Measurements from ENCODE around the gene WWOX. TPM values are rescaled to one million over a fixed set of nuclear protein-coding genes. Genes with fewer than 3 reads are reported as not detected.

Gene WWOX
- polyA plus RNA-seq, 3 donors = 36.4 to 36.6 (median 36.5) TPM

GRCh38 chr16:78760611-78761010 is 661.2 kb downstream of the WWOX start:
- DNase-seq = no peak

DNA sequence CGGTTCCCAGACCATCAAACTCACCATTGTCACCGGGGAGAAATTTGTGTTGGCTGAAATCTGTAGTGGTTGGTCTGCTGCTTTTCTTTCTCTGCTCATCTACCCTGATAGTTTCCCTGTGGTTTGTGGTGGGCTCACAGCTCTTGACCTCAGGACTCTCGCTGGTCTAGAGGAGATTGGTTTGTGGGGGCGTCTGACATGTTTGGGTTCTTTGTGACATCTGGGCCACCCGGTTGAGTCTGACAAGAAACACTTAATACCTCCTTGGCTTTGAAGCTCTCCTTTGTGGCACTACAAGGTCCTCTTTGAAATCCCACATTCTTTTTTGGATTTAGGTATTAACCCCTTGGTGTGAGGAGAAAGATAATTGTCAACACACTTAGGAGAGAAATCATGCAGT is 662.0 kb downstream of the WWOX start:
- no peak for DNase-seq

- no peak for DNase-seq
These were observed 662.8 kb downstream of the WWOX start for GRCh38 chr16:78762222-78762621.

DNA sequence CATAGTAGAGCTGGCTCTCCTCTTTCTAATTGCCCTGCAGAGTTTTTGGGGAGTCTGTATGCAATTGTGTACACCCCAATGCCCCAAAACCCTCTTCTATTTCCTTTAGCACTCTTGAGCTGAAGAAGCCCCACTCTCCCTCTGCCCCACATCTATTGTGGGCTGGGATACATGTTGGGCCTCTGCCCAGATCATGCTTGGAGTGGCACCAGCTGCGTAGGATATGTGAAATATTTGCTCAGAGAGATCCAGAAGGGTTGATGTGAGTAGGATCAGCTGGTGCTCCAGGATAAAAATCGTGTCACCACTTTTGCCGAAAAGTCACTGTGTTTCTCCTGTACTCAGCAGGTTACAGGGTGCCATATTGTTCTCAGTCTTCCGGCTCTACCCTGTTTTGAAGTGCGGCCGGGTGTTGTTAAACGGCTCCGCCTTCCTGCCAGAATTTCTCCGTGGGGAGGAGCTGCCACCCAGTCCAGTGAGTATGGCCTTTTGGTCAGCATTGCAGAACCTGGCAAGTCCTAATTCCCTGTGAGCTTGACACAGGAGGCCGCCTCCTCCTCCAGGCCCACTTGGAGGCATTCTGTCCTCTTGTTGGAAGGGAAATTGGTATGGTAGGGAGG is 664.5 kb downstream of the WWOX start:
- DNase-seq = no peak

- DNase-seq = no peak
These were observed 665.0 kb downstream of the WWOX start for GRCh38 chr16:78764478-78764877.

DNA sequence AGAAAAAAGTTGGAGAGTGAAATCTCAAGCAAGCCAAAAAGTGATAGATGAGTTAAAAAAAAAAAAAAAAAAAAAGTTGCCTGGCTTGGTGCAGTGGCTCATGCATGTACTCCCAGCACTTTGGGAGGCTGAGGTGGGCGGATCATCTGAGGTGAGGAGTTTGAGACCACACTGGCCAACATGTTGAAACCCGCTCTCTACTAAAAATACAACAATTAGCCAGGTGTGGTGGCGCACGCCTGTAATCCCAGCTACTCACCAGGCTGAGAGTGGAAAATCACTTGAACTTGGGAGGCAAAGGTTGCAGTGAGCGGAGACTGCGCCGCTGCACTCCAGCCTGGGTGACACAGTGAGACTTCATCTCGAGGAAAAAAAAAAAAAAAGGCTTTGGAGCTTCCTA is 668.8 kb downstream of the WWOX start:
- DNase-seq = no peak

DNA sequence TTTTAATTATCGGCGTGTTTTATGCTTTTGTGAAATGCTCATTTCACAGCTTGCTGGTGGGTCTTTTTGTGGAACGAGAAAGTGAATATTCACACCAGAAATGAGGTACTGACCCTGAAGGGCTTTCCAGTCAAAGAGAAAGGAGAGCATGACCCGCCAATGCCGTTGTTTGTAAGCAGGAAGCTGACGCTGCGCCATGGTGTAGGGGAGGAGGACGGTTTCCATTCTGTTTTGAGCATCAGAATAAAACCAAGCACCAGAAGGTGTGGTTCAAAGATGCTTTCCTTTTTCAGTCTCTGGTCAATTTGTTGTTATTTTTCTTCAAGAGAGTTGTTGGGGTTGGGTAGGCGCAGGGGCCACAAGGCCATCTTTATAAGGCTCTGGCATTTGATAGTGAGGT is 669.3 kb downstream of the WWOX start:
- no peak for DNase-seq

- DNase-seq = peak; percentile 34
These were observed 671.1 kb downstream of the WWOX start for GRCh38 chr16:78770353-78771091.

- no peak for DNase-seq
These were observed 673.8 kb downstream of the WWOX start for GRCh38 chr16:78773291-78773702.

- no peak for DNase-seq
These were observed 674.3 kb downstream of the WWOX start for GRCh38 chr16:78773706-78774105.

GRCh38 chr16:78775161-78775561 is 675.7 kb downstream of the WWOX start:
- DNase-seq = no peak

GRCh38 chr16:78778101-78779004 is 678.9 kb downstream of the WWOX start:
- no peak for DNase-seq

DNA sequence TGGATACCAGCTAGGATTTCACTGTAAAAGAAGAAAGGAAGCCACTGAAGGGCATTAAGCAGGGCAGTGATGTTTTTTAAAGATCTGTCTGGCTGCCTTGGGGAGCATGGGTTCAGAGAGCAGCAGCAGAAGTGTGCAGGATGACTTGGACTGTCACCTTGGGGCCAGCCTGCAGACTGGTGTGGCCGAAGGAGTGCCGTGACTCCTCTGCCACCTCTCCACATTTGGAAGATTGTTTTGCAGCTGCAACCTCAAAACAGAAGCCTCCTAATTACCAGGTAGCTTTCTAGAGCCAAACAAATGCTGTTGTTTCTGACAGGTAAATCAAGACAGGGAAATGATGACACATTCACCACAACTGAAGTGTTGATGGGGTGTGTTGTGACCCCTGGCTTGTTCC is 681.4 kb downstream of the WWOX start:
- no peak for DNase-seq

DNA sequence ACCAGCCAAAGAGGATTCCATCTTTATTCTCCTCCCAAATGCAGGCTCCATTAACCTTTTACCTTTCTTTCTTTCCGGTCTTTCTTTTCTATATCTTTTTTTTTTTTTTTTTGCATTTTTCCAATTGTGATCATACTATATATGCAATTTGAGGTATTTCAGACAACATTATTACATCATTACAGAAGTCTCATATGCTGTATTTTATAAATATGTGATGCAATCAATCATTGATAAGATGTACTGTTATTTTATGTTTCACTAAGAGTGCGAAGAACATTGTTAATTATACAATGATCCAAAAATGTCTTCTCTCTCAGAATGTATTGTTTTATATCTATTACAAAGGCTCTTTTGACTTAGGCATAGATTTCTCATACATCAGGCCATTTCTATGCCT is 683.1 kb downstream of the WWOX start:
- no peak for DNase-seq

- no peak for DNase-seq
These were observed 684.2 kb downstream of the WWOX start for GRCh38 chr16:78783570-78784079.

- no peak for DNase-seq
These were observed 685.3 kb downstream of the WWOX start for GRCh38 chr16:78784771-78785170.

DNA sequence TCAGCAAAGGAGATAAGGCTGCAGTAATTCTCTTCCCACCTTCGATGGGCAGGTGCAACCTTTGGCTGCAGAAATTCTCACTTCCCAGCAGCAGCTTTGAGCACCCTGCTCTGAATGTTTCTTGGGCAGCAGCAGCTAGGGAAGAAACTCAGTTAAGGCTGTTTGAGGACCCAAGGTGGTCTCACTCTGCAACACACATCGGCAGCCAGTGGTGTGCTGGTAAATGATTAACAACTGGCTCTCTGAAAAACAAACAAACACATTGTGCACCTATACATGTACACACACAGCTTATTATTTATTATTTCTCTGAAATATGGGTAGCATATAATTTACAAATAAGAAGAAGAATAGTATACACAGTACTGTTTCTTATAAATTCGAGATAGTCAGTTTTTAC is 685.8 kb downstream of the WWOX start:
- DNase-seq = no peak

GRCh38 chr16:78786635-78787034 is 687.2 kb downstream of the WWOX start:
- no peak for DNase-seq

GRCh38 chr16:78788276-78788675 is 688.8 kb downstream of the WWOX start:
- DNase-seq = no peak

GRCh38 chr16:78788696-78789095 is 689.2 kb downstream of the WWOX start:
- no peak for DNase-seq

GRCh38 chr16:78789561-78789960 is 690.1 kb downstream of the WWOX start:
- no peak for DNase-seq

- no peak for DNase-seq
These were observed 691.6 kb downstream of the WWOX start for GRCh38 chr16:78791011-78791410.

DNA sequence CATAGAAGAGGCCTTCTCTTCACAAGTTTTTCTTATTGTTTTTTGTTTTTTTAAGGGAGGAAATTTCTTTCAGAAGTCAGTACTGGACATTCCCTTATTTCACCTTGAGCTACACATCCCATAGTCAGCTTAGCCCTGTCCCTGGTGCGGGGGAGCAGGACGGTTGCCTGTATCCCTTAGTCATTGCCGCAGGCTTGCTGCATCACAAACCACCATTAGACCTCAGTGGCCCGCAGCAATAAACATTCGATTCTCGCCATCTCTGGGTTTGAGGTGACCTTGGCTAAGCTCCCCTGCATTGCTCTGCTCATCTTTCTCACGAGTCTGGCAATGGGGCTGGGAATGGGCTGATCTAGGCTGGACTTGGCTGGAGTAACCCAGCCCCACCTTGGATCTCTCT is 692.5 kb downstream of the WWOX start:
- no peak for DNase-seq

All from renal pelvis (tissue), 4 donors.